ENCODE data around the gene YARS2.
A peak's percentile ranks its signal among the peaks of the same experiment; 100 is the strongest.
"Not testable (repeated sequence)": the region's sequence is repeated elsewhere in the genome, so short reads cannot be mapped to it uniquely, and the experiment has no call there.

Gene YARS2

GRCh38 chr12:32742133-32742532, 13.6 kb downstream of the YARS2 start:
- no peak for DNase-seq

GRCh38 chr12:32739279-32739678, 16.4 kb downstream of the YARS2 start:
- DNase-seq = no peak

- DNase-seq = no peak
These were observed 18.0 kb downstream of the YARS2 start for GRCh38 chr12:32737715-32738114.

- no peak for DNase-seq
These were observed 19.3 kb downstream of the YARS2 start for GRCh38 chr12:32736445-32736844.

GRCh38 chr12:32734952-32735351, 20.7 kb downstream of the YARS2 start:
- no peak for DNase-seq

- no peak for DNase-seq
These were observed 28.5 kb downstream of the YARS2 start for GRCh38 chr12:32727237-32727636.

- DNase-seq = no peak
These were observed 29.4 kb downstream of the YARS2 start for GRCh38 chr12:32726286-32726685.

GRCh38 chr12:32725308-32725707, 30.4 kb downstream of the YARS2 start:
- DNase-seq = not testable (repeated sequence)

GRCh38 chr12:32718926-32719325, 36.8 kb downstream of the YARS2 start:
- no peak for DNase-seq

GRCh38 chr12:32714772-32715171, 40.9 kb downstream of the YARS2 start:
- DNase-seq = no peak

- DNase-seq = no peak
These were observed 46.8 kb downstream of the YARS2 start for GRCh38 chr12:32708926-32709325.

GRCh38 chr12:32706335-32707024, 49.2 kb downstream of the YARS2 start:
- no peak for DNase-seq

GRCh38 chr12:32705783-32706182, 49.9 kb downstream of the YARS2 start:
- no peak for DNase-seq

- no peak for DNase-seq
These were observed 52.8 kb downstream of the YARS2 start for GRCh38 chr12:32702946-32703345.

- peak; percentile 61 for DNase-seq
These were observed 53.2 kb downstream of the YARS2 start for GRCh38 chr12:32702473-32702872.

GRCh38 chr12:32699437-32699836, 56.3 kb downstream of the YARS2 start:
- not testable (repeated sequence) for DNase-seq

GRCh38 chr12:32698285-32698684, 57.4 kb downstream of the YARS2 start:
- DNase-seq = peak; percentile 65

- no peak for DNase-seq
These were observed 58.3 kb downstream of the YARS2 start for GRCh38 chr12:32697445-32697844.

Measured in NCI-H2171 treated with DMSO at 0.1 percent for 48 hours (cell line).